Activated naive CD8-positive, alpha-beta T cell (primary cell): ENCODE results near the gene HOXB6.

ENCODE experiments used
- H3K27ac Mint-ChIP-seq: one replicate; pipeline ENCODE4 v1.8.0; 2021; ENCODE audit warnings: mixed read lengths
- H3K27me3 Mint-ChIP-seq: one replicate; pipeline ENCODE4 v1.8.0; 2021; ENCODE audit warnings: mixed read lengths
- H3K36me3 Mint-ChIP-seq: one replicate; pipeline ENCODE4 v1.8.0; 2021; ENCODE audit warnings: mixed read lengths
- H3K4me1 Mint-ChIP-seq: one replicate; pipeline ENCODE4 v1.8.0; 2021; ENCODE audit warnings: low read depth, mixed read lengths
- H3K4me3 Mint-ChIP-seq: one replicate; pipeline ENCODE4 v1.8.0; 2021; ENCODE audit warnings: mild to moderate bottlenecking, mixed read lengths
- H3K9me3 Mint-ChIP-seq: one replicate; pipeline ENCODE4 v1.8.0; 2021; ENCODE audit warnings: low read depth, mixed read lengths

Gene HOXB6

DNA sequence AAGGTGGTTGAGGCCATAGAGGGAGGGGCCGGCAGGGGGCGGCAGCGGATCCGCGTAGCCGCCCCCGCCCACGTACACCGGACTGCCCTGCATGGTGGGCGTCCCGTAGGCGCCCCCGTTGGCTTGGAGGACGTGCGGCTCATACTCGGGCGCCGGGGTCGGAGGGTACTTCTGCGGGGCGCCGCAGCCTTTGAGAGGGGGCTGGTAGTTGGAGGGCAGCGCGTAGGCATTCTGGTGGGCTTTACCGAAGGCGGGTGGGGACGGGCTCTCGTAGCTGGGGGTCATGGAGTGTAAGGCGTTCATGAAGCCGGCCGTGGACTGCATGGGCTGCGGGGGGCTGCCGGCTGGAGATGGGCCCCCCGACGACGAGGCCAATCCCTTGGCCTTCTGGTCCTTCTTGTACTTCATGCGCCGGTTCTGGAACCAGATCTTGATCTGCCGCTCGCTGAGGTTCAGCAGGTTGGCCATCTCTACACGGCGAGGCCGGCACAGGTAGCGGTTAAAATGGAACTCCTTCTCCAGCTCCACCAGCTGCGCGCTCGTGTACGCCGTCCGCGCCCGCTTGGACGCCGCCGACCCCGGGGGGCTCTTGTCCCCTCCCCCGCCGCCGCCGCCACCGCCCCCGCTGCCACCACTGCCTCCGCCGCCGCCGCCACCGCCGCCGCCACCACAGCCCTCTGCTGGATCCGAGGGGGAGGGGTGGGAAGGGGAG lies 54.1 kb downstream of the HOXB6 start:
- no peaks in the 10 kb centered on the region for H3K36me3 Mint-ChIP-seq
- peaks cover 2% of the 10 kb centered on the region for H3K27me3 Mint-ChIP-seq

GRCh38 chr17:48549914-48550501 lies 54.8 kb downstream of the HOXB6 start:
- no peaks in the 10 kb centered on the region for H3K9me3 Mint-ChIP-seq
- peaks cover 30% of the 10 kb centered on the region for H3K4me1 Mint-ChIP-seq
- H3K36me3 Mint-ChIP-seq: no peaks in the 10 kb centered on the region
- no peak overlapping the region for H3K4me3 Mint-ChIP-seq
- H3K27ac Mint-ChIP-seq: no peak overlapping the region
- no peaks in the 10 kb centered on the region for H3K27me3 Mint-ChIP-seq

More for the DNA sequence above, 54.1 kb downstream of the HOXB6 start:
- Mint-ChIP-seq H3K27ac (no peak overlapping the region), H3K4me3 (no peak overlapping the region), H3K4me1 (peaks cover 28% of the 10 kb centered on the region), H3K9me3 (no peaks in the 10 kb centered on the region)

GRCh38 chr17:48549281-48549630 lies 55.5 kb downstream of the HOXB6 start:
- Mint-ChIP-seq H3K27ac (no peak overlapping the region), H3K9me3 (no peaks in the 10 kb centered on the region), H3K27me3 (no peaks in the 10 kb centered on the region), H3K4me1 (peaks cover 33% of the 10 kb centered on the region), H3K36me3 (no peaks in the 10 kb centered on the region), H3K4me3 (no peak overlapping the region)

DNA sequence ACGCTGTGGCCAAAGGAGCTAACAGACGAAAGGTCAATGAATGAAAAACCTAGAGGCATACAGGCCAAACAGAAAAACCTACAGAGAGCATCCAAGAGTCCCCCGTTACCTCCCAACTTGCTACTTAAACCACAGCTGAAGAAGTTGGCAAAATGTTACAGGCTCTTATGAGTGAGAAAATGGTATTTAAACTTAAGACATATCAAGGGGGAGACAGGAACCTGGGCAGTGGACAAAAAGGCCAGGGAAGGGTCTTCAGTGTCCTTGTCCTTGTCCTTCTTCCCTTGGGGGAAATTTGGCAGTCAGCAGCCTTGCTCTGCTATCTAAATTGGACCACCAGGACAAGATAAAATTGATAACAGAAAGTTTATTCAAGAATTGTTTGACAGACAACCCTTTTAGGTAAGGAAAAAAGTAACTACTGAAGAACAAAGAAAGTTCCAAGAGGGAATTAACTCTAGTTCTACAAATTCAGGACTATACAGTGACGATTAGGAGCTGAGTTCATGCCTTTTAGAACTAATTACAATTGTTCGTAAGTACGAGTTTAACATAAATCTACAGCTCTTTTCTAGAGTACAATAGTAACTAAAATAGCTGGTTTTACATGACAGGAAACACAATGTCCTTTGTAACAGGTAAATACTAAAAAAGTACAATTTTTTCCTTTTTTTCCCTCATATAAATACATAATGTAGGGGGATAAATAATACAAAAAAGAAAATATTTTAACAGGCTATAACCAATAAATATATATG lies 56.1 kb downstream of the HOXB6 start:
- H3K9me3 Mint-ChIP-seq: no peaks in the 10 kb centered on the region
- H3K36me3 Mint-ChIP-seq: no peaks in the 10 kb centered on the region
- peak overlapping the region; percentile 65 for H3K4me3 Mint-ChIP-seq
- peak overlapping the region; percentile 83 for H3K27ac Mint-ChIP-seq
- peaks cover 34% of the 10 kb centered on the region for H3K4me1 Mint-ChIP-seq
- H3K27me3 Mint-ChIP-seq: peaks cover 2% of the 10 kb centered on the region

DNA sequence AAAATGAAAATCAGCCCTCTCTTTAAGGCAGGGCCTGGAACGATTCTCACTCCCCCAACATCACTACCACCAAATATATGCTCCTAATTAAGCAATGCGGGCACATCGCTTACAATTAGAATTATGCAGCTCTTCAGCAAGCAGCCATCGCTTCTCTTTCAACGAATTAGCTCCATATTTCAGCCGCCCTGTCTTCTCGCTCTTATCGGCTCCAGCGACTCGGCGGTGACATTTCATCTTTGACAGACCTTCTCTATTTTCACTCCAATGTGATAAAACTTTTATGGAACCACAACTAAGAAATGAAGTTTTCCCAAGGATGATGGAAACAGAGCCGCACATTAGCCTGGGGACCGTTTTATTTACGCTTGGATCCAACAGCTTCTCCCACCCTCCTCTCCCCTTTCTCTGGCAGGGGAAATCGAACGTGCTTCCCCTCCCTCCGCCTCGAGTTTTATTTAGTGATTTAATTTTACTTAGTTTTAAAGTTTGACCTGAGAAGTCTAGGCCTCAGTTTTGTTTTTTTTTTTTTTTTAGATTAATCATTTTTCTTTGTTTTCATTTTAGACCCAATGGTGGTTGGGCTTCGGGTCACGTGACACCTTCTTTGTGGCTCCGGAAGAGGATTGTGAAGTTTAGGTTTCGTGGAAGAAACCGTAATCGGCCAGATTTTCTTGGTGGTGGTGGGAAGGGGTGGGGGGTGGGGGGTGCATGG lies 56.8 kb downstream of the HOXB6 start:
- Mint-ChIP-seq H3K36me3 (no peaks in the 10 kb centered on the region), H3K27ac (peak overlapping the region; percentile 83), H3K4me3 (peak overlapping the region; percentile 65), H3K4me1 (peaks cover 34% of the 10 kb centered on the region), H3K27me3 (peaks cover 2% of the 10 kb centered on the region), H3K9me3 (no peaks in the 10 kb centered on the region)

DNA sequence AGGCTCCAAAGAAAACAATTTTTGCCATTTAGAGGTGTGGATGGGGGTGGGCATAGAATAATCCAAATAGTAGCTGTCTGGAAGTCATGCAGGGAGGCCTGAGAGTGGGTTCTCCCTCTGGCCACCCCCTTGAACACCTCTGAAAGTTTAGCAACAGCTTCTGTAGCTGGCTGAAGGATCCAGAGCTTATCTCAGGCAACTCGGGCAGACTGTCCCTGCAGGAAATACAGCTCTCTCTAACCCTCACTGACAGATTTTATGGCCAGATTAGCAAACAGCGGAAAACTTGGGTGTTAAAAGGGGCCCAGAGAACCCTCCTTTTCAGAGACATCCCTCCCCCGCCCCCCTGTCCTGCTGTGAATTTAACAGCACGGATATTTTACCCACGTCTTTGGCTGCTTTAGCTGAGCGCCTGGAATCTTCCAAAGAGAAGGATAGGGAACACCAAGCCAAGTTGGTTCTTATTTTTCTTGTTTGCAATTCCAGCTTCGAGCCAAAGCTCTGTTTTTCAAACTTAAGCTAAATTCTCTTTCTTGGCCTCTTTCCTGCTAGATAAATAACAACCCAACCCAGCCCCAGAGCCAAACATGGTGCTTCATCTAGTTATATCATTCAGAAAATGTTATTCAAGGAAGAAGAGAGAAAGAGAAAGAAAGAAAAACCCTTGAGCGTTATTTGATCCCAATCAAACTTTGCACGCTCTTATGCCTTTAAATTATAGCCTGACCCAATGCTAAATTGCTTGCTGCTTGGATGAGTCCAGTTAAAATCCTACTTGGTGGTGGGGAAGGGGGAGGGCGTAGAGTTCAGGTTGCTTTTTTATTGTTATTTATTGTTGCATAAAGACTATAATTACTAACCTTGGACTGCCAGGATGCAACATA lies 57.6 kb downstream of the HOXB6 start:
- peak overlapping the region; percentile 65 for H3K4me3 Mint-ChIP-seq
- H3K9me3 Mint-ChIP-seq: no peaks in the 10 kb centered on the region
- peaks cover 2% of the 10 kb centered on the region for H3K27me3 Mint-ChIP-seq
- H3K36me3 Mint-ChIP-seq: no peaks in the 10 kb centered on the region
- peaks cover 38% of the 10 kb centered on the region for H3K4me1 Mint-ChIP-seq
- H3K27ac Mint-ChIP-seq: peak overlapping the region; percentile 83

DNA sequence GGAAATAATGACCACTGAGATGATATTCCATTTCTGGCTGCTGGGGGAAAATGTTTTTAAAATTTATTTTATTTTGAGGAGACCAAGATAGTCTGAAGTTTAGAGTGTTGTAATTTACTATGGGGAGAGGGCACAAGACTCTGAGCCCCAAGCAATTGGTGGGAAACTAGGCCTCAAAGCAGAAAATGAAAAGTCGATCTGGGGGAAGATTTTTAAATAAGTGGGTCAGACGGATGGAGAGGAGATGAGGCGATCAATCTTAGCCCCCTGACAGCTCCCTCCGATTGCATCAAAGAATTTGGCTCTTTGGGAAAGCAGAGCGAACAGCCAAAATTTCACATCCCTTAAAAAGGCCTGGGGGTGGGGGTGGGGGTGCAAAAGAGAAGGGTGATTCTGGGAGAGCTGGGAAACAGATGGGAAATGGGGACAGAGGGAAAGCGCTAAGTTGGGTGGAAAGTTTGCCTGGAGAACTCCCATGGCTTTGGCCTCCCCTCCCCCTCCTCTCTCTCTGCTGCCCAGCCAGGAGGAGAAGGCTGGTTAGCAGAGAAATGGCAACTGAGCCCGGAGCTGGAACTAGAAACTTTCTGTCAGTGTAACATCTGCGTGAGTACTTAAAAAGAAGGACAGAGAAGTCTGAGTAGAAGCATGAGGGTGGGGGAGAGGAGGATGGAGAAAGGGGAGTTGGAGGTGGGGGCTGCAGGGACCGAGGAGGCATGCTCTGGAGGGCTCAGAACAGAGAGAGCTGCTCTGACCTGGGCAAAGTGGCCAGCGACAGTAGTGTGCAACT lies 58.5 kb downstream of the HOXB6 start:
- peak overlapping the region; percentile 61 for H3K27ac Mint-ChIP-seq
- H3K27me3 Mint-ChIP-seq: peaks cover 2% of the 10 kb centered on the region
- peak overlapping the region; percentile 34 for H3K4me3 Mint-ChIP-seq
- H3K9me3 Mint-ChIP-seq: no peaks in the 10 kb centered on the region
- H3K36me3 Mint-ChIP-seq: no peaks in the 10 kb centered on the region
- peaks cover 42% of the 10 kb centered on the region for H3K4me1 Mint-ChIP-seq
